Measurements from ENCODE around the gene TOR1AIP2.

TOR1AIP2 gene

GRCh38 chr1:179877586-179878265, at the start of gene TOR1AIP2:
Gene TOR1AIP2 (minus strand): TSS chr1:179877803. CDS start chr1:179852665, 25,138 bp downstream.
- DNase-seq, result peak; percentile 81 to 87

- no peak for DNase-seq
Observed at GRCh38 chr1:179926850-179927205, 49.2 kb upstream of the TOR1AIP2 start.

DNA sequence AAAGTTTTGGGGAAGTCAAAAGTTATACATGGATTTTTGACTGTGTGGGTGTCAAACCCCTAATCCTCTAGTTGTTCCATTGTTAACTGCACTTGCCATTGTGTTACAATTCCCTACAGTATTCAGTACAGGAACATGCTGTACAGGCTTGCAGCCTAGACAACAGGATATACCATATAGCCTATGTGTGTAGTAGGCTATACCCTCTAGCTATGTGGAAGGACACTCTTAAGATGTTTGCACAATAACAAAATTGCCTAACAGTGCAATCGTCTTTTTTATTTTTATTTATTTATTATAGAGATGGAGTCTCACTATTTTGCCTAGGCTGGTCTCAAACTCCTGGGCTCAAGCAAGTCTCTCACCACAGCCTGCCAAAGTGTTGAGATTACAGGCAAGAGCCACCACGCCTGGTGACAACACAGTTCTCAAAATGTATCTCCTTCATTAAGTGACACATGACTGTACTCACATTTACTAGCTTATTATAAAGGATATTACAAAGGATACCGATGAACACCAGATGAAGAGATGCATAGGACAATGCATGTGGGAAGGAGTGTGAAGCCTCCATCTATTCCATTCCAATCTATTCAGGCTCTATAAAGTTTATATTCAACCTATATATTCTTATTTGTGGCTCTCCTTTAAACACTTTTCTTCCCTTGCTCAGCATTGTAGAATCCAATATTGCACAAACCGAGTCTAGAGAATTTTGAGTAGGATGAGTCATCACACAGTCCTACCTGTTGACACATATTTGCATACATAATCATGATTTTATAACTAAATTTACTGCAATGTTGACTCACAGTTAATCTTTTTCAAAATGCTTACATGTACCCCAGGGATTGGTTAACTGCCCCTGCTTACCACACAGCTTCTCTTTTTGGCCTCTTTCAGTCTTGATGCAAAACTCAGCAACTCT, 48.6 kb upstream of the TOR1AIP2 start:
- DNase-seq, result no peak

DNA sequence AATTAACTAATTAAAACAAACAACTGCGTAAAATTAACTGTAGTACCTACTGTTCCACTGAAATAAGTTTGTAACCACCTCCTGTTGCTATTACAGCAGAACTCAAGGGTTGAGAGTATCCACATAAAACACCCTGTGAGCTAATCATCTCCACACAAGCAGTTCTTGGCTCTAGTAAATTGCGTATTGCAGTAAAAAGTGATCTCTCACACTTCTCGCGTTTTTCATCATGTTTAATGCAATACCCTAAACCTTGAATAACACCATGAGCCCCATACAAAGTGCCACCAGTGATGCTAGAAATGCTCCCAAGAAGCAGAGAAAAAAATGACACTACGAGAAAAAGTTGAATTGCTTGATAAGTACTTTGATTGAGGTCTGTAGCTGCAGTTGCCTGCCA, 47.7 kb upstream of the TOR1AIP2 start:
- no peak for DNase-seq

DNA sequence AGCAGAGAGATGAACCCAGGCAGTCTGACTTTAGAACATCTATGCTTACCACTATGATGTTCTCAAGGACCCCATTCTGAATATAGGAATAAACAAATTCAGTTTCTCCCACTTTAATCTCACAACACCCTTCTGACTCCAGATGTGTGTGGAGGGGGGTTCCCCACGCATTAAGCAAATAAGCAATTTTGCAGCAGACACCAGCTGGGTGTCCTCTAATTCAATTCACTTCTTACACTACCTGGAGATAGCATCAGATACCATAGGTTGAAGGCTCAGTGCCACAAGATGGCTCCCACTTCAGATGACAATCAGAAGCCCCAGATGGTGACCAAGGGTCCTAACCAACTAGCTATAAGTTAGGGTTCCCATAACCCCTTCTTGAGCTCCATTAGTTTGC, 46.7 kb upstream of the TOR1AIP2 start:
- no peak for DNase-seq

DNA sequence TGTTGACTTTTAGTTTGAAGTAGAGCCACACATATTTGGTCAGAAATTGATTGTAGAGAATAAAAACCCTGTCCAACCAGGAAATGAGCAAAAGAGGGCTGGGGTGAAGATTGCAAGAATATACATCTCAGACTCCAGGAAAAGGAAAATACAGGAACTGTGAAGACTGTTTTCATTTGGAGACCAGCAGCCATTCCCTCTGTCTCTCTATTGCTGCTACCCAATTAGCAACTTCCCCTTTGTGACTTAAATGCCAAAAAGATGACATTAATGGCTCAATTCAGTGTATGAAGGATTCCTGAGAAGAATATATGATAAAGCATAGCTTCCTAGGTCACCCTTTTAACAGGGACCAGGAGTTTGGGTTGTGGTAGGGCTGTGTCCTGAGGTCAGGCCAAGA, 45.4 kb upstream of the TOR1AIP2 start:
- DNase-seq, result no peak

- DNase-seq, result no peak
Observed at GRCh38 chr1:179921981-179922872, 44.6 kb upstream of the TOR1AIP2 start.

- DNase-seq, result no peak
Observed at GRCh38 chr1:179921472-179921871, 43.9 kb upstream of the TOR1AIP2 start.

DNA sequence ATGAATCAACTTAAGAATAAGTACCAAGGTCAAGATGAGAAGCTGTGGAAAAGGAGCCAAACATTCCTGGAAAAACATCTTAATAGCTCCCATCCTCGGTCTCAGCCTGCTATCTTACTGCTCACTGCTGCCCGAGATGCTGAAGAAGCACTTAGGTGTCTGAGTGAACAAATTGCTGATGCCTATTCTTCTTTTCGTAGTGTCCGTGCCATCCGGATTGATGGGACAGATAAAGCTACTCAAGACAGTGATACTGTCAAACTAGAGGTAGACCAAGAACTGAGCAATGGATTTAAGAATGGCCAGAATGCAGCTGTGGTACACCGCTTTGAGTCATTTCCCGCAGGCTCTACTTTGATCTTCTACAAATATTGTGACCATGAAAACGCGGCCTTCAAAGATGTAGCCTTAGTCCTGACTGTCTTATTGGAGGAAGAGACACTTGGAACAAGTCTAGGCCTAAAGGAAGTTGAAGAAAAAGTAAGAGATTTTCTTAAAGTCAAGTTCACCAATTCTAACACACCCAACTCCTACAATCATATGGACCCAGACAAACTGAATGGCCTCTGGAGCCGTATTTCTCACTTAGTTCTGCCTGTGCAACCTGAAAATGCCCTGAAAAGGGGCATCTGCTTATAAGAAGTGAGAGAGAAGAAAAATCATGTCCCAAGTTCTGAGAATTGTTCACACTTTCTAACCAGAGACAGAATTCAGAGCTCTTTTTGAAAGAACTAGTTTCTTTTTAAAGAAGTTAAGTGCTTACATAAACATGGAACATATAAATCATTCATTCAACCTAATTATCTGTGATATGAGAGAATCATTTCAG, 40.2 kb upstream of the TOR1AIP2 start:
- no peak for DNase-seq

DNA sequence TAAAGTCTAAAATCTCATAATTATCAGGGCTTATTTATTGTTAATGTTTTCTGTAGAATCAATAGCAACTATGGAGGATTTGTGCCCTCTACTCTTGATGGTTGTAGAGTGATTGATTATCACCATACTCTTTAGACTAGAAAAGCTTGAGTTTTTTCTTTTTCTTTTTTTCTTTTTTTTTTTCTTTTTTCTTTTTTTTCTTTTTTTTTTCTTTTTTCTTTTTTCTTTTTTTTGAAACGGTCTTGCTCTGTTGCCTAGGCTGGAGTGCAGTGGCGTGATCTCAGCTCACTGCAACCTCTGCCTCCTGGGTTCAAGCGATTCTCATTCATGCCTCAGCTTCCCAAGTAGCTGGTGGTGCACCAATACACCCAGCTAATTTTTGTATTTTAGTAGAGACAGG, 34.2 kb upstream of the TOR1AIP2 start:
- DNase-seq, result no peak

DNA sequence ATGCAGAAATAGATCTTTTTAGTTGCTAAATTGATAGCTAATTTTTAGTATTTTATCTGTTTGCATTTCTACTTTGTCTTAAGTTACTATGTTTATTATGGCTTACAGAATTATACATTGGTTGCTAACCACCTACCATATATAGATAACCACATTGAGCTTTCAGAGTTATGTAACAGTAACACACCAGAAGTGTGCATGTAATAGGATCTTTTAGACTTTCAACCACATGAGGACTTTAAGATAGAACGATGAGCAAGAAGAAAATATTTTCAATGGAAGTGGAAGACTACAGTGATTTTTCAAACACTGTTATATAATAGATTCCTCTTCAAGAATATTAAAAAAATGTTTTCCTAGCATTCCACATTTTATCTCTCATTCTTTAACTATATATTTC, 33.3 kb upstream of the TOR1AIP2 start:
- no peak for DNase-seq

DNA sequence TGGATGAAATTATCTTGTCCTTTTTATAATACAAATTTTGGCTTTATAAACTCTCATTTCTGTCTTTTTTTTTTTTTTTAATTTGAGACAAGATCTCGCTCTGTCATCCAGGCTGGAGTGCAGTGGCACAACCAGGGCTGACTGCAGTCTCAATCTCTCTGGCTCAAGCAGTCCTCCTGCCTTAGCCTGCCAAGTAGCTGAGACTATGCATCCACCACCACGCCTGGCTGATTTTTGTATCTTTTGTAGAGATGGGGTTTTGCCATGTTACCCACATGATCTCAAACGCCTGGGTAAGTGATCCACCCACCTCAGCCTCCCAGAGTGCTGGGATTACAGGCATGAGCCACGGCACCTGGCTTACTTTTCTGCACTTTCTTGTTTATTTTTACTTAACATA, 12.0 kb upstream of the TOR1AIP2 start:
- no peak for DNase-seq

DNA sequence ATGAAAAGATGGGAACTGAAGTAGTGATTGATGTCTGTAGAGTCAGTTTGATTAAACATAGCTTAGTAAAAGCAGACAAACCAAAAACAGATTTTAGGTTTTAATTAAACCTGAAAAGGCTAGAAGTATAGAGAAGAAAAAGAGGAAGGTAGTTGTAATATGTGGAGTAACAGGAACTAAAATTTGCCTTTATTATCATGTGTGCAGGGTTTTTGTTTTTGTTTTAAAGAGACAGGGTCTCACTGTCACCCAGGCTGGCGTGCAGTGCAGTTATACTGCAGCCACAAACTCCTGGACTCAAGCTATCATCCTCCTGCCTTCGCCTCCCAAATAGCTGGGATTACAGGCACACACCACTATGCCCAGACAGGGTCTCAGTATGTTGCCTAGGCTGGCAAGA, 10.5 kb upstream of the TOR1AIP2 start:
- DNase-seq, result no peak

DNA sequence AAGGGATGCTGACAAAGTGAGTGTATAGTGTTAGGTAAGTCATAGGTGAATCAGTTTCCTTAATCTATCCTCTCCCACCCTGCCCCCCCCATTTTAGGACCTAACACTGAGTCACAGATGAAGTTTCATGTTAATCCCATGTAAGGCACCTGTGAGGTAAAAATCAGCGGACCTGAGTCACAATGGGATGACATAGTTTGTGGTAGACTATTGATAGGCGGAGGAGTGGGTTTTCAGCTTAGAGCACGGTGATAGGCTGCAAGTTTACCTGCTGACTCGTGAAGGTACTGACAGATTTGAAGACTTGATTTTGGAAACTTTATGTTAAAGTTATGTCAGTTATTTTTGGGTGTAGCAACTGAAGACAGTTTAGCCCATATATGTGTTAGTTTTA, 6.1 kb upstream of the TOR1AIP2 start:
- peak; percentile 67 to 83 for DNase-seq

- DNase-seq, result peak; percentile 46 to 70
Observed at GRCh38 chr1:179883040-179883744, 5.6 kb upstream of the TOR1AIP2 start.

DNA sequence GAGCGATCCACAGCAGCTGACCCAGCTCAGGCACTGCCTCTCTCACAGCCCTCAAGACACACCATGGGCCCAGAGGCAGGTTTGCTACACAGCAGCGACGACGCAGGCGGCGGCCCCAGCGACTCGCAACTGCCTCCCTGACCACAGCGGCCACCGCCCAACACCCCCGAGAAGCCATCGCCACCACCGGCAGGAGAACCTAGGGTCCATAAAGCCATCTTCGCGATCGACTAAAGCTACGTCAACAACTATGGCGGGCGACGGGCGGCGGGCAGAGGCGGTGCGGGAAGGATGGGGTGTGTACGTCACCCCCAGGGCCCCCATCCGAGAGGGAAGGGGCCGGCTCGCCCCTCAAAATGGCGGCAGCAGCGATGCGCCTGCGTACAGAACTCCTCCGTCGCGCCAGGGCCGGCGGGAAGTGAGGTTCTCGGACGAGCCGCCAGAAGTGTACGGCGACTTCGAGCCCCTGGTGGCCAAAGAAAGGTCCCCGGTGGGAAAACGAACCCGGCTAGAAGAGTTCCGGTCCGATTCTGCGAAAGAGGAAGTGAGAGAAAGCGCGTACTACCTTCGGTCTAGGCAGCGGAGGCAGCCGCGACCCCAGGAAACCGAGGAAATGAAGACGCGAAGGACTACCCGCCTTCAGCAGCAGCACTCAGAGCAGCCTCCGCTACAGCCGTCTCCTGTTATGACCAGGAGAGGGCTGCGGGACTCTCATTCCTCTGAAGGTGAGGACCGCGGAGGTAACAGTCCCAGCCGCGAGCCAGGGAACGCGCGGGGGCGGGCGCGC, 4.8 kb upstream of the TOR1AIP2 start, which contains the start of gene TOR1AIP1:
TOR1AIP1 (plus strand) TSS at position 33 of the 787 bp plus-strand sequence; CDS start at position 251, 218 bp downstream.
- DNase-seq, result peak; percentile 98 to 99

DNA sequence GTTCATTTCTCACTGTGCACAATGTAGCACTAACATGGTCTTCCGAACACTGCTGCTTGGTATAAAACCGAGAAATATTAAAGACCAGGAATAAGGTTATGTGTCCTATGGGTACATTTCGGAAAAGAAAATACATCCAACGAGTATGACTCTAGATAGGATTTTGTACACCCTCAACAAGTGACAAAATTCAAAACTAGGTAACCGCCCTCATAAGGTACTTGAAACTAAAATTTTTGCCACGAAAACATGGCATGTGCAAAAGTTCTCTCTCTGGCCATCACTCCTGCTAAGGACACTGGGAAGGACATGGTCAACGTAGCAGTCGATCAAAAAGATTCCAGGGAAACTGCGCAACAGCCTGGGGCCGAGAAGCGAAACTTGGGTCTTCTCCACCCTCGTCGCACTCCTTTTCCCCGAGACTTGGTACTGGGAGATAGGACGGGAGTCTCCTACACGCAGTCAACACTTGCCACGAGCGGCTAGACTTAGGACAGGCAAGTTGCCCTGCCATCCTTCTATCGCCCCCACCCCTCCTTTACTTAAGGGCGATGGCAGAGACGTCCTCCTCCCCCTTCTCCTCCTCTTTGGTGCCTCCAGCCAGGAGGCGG, 4.1 kb upstream of the TOR1AIP2 start:
- no peak for DNase-seq

DNA sequence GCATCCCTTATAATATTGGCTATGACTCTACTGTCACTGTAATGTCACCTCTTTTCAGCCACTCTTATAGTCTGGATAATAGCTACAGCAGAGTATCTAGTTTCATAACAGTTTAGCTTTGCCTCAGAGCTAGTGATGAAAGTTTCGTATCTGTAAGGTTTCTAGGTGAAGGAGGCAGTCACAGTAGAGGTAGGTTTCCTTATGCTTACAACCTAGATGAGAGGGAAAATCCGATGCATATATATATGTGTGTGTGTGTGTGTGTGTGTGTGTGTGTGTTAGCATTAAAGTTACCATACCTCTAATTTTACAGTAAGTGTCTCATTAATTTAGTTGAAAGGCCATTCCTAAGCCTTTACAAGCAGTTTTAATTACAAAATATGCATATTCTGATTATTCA, 2.2 kb upstream of the TOR1AIP2 start:
- DNase-seq, result no peak

GRCh38 chr1:179876300-179876715, 1.3 kb downstream of the TOR1AIP2 start:
- DNase-seq, result no peak
